Spleen (tissue), 11 donors: Measurements from ENCODE around the gene ADA. TPM values are rescaled to one million over a fixed set of nuclear protein-coding genes. Genes with fewer than 3 reads are reported as not detected.

Experiments used
- DNase-seq: peaks from one replicate; pipeline ENCODE4 v3.0.0-alpha.2; 2020
- H3K27ac ChIP-seq, 8 donors: fragments of 200-600 bp; sonication (generic) in 7 of 8; 1 replicate in 4 of 8; 2 replicates in 4 of 8; pipeline versions ENCODE4 v1.5.0 to v1.8.0; 2016 to 2021; ENCODE audit warnings: inconsistent platforms in 4 of 8, mild to moderate bottlenecking in 4 of 8, moderate library complexity in 1 of 8
- H3K27me3 ChIP-seq, 7 donors: fragments of 200-600 bp; sonication (generic) in 6 of 7; replicated peaks in 1 of 7; 1 replicate in 4 of 7; 2 replicates in 3 of 7; pipeline versions ENCODE4 v1.5.0 to v1.8.0; 2016 to 2021; ENCODE audit warnings: inconsistent platforms in 3 of 7, mild to moderate bottlenecking in 1 of 7
- H3K36me3 ChIP-seq, 6 donors: fragments of 200-600 bp; sonication (generic) in 5 of 6; 1 replicate in 4 of 6; 2 replicates in 2 of 6; pipeline versions ENCODE4 v1.5.0 to v1.8.0; 2016 to 2021; ENCODE audit warnings: inconsistent platforms in 2 of 6
- H3K4me1 ChIP-seq, 6 donors: fragments of 200-600 bp; sonication (generic) in 5 of 6; 1 replicate in 3 of 6; 2 replicates in 3 of 6; pipeline versions ENCODE4 v1.5.0 to v1.8.0; 2016 to 2021; ENCODE audit warnings: inconsistent platforms in 3 of 6
- H3K4me3 ChIP-seq, 8 donors: fragments of 200-600 bp; sonication (generic) in 7 of 8; 1 replicate in 4 of 8; 2 replicates in 4 of 8; pipeline versions ENCODE4 v1.5.0 to v1.8.0; 2016 to 2021; ENCODE audit warnings: inconsistent platforms in 4 of 8, mild to moderate bottlenecking in 4 of 8, moderate library complexity in 2 of 8
- H3K9me3 ChIP-seq, 8 donors: fragments of 200-600 bp; sonication (generic) in 7 of 8; 1 replicate in 4 of 8; 2 replicates in 4 of 8; pipeline versions ENCODE4 v1.5.0 to v1.8.0; 2016 to 2021; ENCODE audit warnings: inconsistent platforms in 4 of 8
- CTCF ChIP-seq, 11 experiments: fragments of 200-600 bp in 7 of 11; fragments of 450-650 bp in 4 of 11; sonication (generic) in 4 of 11; IDR thresholded peaks in 8 of 11; conservative IDR thresholded peaks in 3 of 11; 1 replicate in 7 of 11; 2 replicates in 4 of 11; pipeline versions ENCODE4 v1.4.0 to v1.8.0; 2016 to 2021; ENCODE audit warnings: antibody characterized with exemption in 11 of 11, inconsistent platforms in 4 of 11, mild to moderate bottlenecking in 1 of 11
- POLR2A ChIP-seq, 3 donors: fragments of 450-650 bp; IDR thresholded peaks; one replicate each; pipeline ENCODE4 v1.5.1; 2017; ENCODE audit warnings: antibody characterized with exemption in 3 of 3, mild to moderate bottlenecking in 1 of 3
- POLR2AphosphoS5 ChIP-seq, 3 donors: sonication (generic); formaldehyde crosslinking; IDR thresholded peaks; one replicate each; pipeline ENCODE4 v1.5.1; 2017; ENCODE audit warnings: antibody characterized with exemption in 3 of 3
- WGBS, 5 donors: extraction: QIAGEN DNeasy Blood & Tissue Kit in 3 of 5; methylation state at CpG; one replicate each; pipeline versions ENCODE4 v1.1.5 to v1.1.7; 2013 to 2018; 5-methylcytosine and 5-hydroxymethylcytosine counted together
- intact Hi-C: fragments of 100-400 bp; cut with DNase I; formaldehyde crosslinking; loops from one replicate; pipeline ENCODE4 v1.15.0; 2023; ENCODE audit warnings: low total_unique reads
- polyA plus RNA-seq, 3 donors: library from polyadenylated mRNA; stranded (reverse); fragments of 200-250 nt; gene quantifications; one replicate each; pipeline ENCODE4 v1.2.1, GENCODE V29; 2013
- total RNA-seq, 7 donors: library from RNA; depleted of rRNA in 3 of 7; stranded (reverse); fragments of >200 nt in 3 of 7; fragmentation: NEBNext Ultra II Directional in 4 of 7; extraction: Animal tissue kit (Norgen Biotek cat#: 25700) in 4 of 7; gene quantifications; one replicate each; pipeline versions ENCODE4 v1.1.0 to v1.2.1, GENCODE V29; 2016 to 2021
- donor health status: healthy with polysubstance abuse.
- donor health status: DM: no; HTN: no; CAD: no; lungs with moderate emphysema.
- donor health status: DM: no; HTN: no; CAD: no.
- donor health status: Bipolar disorder and iron deficiency.
- donor health status: healthy.
- donor health status: DM: no; HTN: no; CAD: no.
- donor health status: DM: yes; HTN: yes; CAD: no.

The ADA gene
- total and polyA plus RNA-seq, 10 donors: 14.8 to 30.4 (median 22.5) TPM

- Histone ChIP-seq H3K4me1 (peaks cover 53 to 91% (median 83%) of the 10 kb centered on the region in 6 donors), H3K27ac (peak overlapping the region; percentile 37 to 87 (median 76)), H3K27me3 (no peaks in the 10 kb centered on the region), H3K36me3 (peaks cover 0 to under 1% (median 0%) of the 10 kb centered on the region in 6 donors), H3K4me3 (peak overlapping the region in 1 of 8 donors; percentile 56), H3K9me3 (no peaks in the 10 kb centered on the region)
- intact Hi-C loops: no loop called here
- WGBS, 5 donors: 58 to 69% (median 66%) methylated on average over 7 of the region's 7 CpGs
- TF ChIP-seq CTCF (IDR thresholded peaks at IDR 0.05 in 8 of 11, conservative IDR thresholded peaks at IDR 0.05 in 3 of 11) (no peak), POLR2AphosphoS5 (IDR thresholded peaks at IDR 0.05) (peak; percentile 35 to 60 (median 52))
- peak; percentile 79 for DNase-seq
Measured at GRCh38 chr20:44601236-44601671, 50.2 kb downstream of the ADA start.

- peak overlapping the region; percentile 37 to 87 (median 76) for H3K27ac ChIP-seq
- no peak for DNase-seq
- H3K36me3 ChIP-seq: no peaks in the 10 kb centered on the region
- intact Hi-C loops: no loop called here
- H3K9me3 ChIP-seq: no peaks in the 10 kb centered on the region
- H3K27me3 ChIP-seq: no peaks in the 10 kb centered on the region
- H3K4me1 ChIP-seq: peaks cover 53 to 95% (median 87%) of the 10 kb centered on the region in 6 donors
- TF ChIP-seq CTCF (IDR thresholded peaks at IDR 0.05 in 8 of 11, conservative IDR thresholded peaks at IDR 0.05 in 3 of 11) (no peak), POLR2A (IDR thresholded peaks at IDR 0.05) (no peak), POLR2AphosphoS5 (IDR thresholded peaks at IDR 0.05) (no peak)
- 49 to 75% (median 59%) methylated on average over 11 of the region's 11 CpGs for WGBS, 5 donors
- peak overlapping the region in 1 of 8 donors; percentile 56 for H3K4me3 ChIP-seq
Measured at GRCh38 chr20:44600758-44601201, 50.7 kb downstream of the ADA start.

- H3K27me3 ChIP-seq: no peaks in the 10 kb centered on the region
- H3K4me3 ChIP-seq: peak overlapping the region in 1 of 8 donors; percentile 56
- H3K4me1 ChIP-seq: peaks cover 53 to 100% (median 88%) of the 10 kb centered on the region in 6 donors
- no peaks in the 10 kb centered on the region for H3K9me3 ChIP-seq
- WGBS, 5 donors: 68 to 82% (median 76%) methylated on average over 4 of the region's 4 CpGs
- H3K36me3 ChIP-seq: no peaks in the 10 kb centered on the region
- no peak for TF ChIP-seq POLR2AphosphoS5 (IDR thresholded peaks at IDR 0.05)
- no peak for TF ChIP-seq CTCF (IDR thresholded peaks at IDR 0.05 in 8 of 11, conservative IDR thresholded peaks at IDR 0.05 in 3 of 11)
- TF ChIP-seq POLR2A (IDR thresholded peaks at IDR 0.05): no peak
- DNase-seq: no peak
- intact Hi-C loops: no loop called here
- peak overlapping the region; percentile 37 to 87 (median 76) for H3K27ac ChIP-seq
Measured at GRCh38 chr20:44600301-44600700, 51.2 kb downstream of the ADA start.

GRCh38 chr20:44599715-44600114, 51.8 kb downstream of the ADA start:
- H3K36me3 ChIP-seq: no peaks in the 10 kb centered on the region
- peak overlapping the region in 2 of 8 donors; percentile 22 to 56 for H3K4me3 ChIP-seq
- DNase-seq: no peak
- TF ChIP-seq CTCF (IDR thresholded peaks at IDR 0.05 in 8 of 11, conservative IDR thresholded peaks at IDR 0.05 in 3 of 11) (no peak), POLR2A (IDR thresholded peaks at IDR 0.05) (no peak), POLR2AphosphoS5 (IDR thresholded peaks at IDR 0.05) (no peak)
- peaks cover 54 to 100% (median 91%) of the 10 kb centered on the region in 6 donors for H3K4me1 ChIP-seq
- WGBS, 5 donors: 26 to 67% (median 42%) methylated on average over 1 of the region's 1 CpG
- H3K9me3 ChIP-seq: no peaks in the 10 kb centered on the region
- no peaks in the 10 kb centered on the region for H3K27me3 ChIP-seq
- H3K27ac ChIP-seq: peak overlapping the region; percentile 37 to 87 (median 76)
- intact Hi-C loops: no loop called here
